Measurements from ENCODE around the gene BABAM2.

DNA sequence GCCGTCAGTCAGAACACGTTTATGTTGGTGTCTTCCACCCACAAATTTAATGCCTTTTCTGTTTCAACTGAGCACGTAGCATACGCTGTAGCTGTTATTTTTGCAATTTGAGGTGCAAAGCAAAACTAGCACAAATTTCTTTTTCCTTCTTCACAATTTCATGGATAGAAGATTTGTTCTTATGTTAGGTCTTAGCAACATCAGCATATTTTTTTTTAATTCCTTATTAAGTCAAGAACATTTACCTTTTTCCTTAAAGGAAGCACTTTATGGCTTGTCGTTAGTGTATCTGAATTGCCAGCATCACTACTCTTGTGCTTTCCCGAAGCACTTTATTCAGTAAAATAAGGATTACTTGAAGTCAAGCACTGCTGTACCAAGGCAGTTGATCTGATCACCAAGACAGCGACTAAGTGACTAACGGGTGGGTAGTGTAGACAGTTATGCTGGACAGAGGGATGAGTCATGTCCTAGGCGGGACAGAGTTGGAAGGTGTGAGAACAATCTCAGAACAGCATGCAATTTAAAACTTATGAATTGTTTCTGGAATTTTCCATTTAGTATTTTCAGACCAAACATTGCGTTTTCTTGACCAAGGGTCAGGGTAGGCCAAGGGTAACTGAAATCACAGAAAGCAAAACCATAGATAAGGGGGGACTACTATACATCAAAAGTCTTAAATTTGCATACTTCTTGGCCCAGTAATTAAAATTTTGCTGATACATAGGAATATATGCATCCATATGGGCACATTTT lies 13.3 kb downstream of the BABAM2 start:
- TF ChIP-seq TAF1 (conservative IDR thresholded peaks at IDR 0.05) (no peak), RAD21 (IDR thresholded peaks at IDR 0.05) (no peak)
- TF ChIP-seq, protein P1, sequence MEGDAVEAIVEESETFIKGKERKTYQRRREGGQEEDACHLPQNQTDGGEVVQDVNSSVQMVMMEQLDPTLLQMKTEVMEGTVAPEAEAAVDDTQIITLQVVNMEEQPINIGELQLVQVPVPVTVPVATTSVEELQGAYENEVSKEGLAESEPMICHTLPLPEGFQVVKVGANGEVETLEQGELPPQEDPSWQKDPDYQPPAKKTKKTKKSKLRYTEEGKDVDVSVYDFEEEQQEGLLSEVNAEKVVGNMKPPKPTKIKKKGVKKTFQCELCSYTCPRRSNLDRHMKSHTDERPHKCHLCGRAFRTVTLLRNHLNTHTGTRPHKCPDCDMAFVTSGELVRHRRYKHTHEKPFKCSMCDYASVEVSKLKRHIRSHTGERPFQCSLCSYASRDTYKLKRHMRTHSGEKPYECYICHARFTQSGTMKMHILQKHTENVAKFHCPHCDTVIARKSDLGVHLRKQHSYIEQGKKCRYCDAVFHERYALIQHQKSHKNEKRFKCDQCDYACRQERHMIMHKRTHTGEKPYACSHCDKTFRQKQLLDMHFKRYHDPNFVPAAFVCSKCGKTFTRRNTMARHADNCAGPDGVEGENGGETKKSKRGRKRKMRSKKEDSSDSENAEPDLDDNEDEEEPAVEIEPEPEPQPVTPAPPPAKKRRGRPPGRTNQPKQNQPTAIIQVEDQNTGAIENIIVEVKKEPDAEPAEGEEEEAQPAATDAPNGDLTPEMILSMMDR (IDR thresholded peaks at IDR 0.05; ENCODE audit: low read depth, low read length, missing input control), result no peak

Data from liver (tissue), 3 donors.